SU-DHL-6 (cell line): ENCODE data around the gene NELL1.

Experiments
- H2AFZ ChIP-seq: fragments of 200-600 bp; sonication (generic); 2 replicates; pipeline ENCODE4 v1.6.1; 2014; ENCODE audit warnings: low read depth, mild to moderate bottlenecking, moderate library complexity, mixed read lengths, antibody characterized with exemption, low read length; ENCODE audit not compliant: severe bottlenecking
- H3F3A ChIP-seq: fragments of 200-600 bp; shearing (Covaris generic); 2 replicates; pipeline ENCODE4 v1.6.0; 2016; ENCODE audit warnings: antibody characterized with exemption, mild to moderate bottlenecking; ENCODE audit not compliant: insufficient read depth
- H3K27ac ChIP-seq: fragments of 200-600 bp; sonication (generic); 2 replicates; pipeline ENCODE4 v1.5.1; 2016; ENCODE audit warnings: low read depth, mild to moderate bottlenecking, low read length, moderate library complexity, mixed read lengths
- H3K27me3 ChIP-seq: fragments of 200-600 bp; sonication (generic), shearing (Covaris generic); 2 replicates; pipeline ENCODE4 v1.6.0; 2014; ENCODE audit warnings: mild to moderate bottlenecking, low read length
- H3K36me3 ChIP-seq: fragments of 200-600 bp; sonication (generic); 2 replicates; pipeline ENCODE4 v1.6.1; 2014; ENCODE audit warnings: mild to moderate bottlenecking, low read length, mixed read lengths
- H3K4me2 ChIP-seq: fragments of 300-600, 200-600 bp; shearing (Covaris generic), sonication (generic); 2 replicates; pipeline ENCODE4 v1.6.0; 2014; ENCODE audit warnings: low read length, low read depth, mild to moderate bottlenecking; ENCODE audit not compliant: poor library complexity, severe bottlenecking
- H3K4me3 ChIP-seq: fragments of 200-600 bp; sonication (generic); 2 replicates; pipeline ENCODE4 v1.5.1; 2014; ENCODE audit warnings: antibody characterized with exemption, low read length, mild to moderate bottlenecking, mixed read lengths; ENCODE audit not compliant: insufficient read depth, poor library complexity, severe bottlenecking
- H3K79me2 ChIP-seq: fragments of 200-600 bp; sonication (generic); 2 replicates; pipeline ENCODE4 v1.6.1; 2014; ENCODE audit warnings: mild to moderate bottlenecking, low read length, moderate library complexity; ENCODE audit not compliant: insufficient read depth
- H3K9ac ChIP-seq: fragments of 200-600 bp; sonication (generic); 2 replicates; pipeline ENCODE4 v1.7.0; 2014; ENCODE audit warnings: mild to moderate bottlenecking, low read length
- H3K9me2 ChIP-seq: fragments of 200-600 bp; sonication (generic); replicated peaks from 2 replicates; pipeline ENCODE4 v1.6.1; 2014; ENCODE audit warnings: low read length; ENCODE audit not compliant: insufficient read depth
- H3K9me3 ChIP-seq: fragments of 200-600 bp; sonication (generic); 2 replicates; pipeline ENCODE4 v1.6.1; 2014; ENCODE audit warnings: low read length, mixed read lengths; ENCODE audit not compliant: insufficient read depth
- H4K20me1 ChIP-seq: fragments of 200-600 bp; sonication (generic); 2 replicates; pipeline ENCODE4 v1.6.1; 2014; ENCODE audit warnings: low read depth, mild to moderate bottlenecking, antibody characterized with exemption, low read length, moderate library complexity, mixed read lengths
- CTCF ChIP-seq: fragments of 200-600 bp; sonication (generic); IDR thresholded peaks from one replicate; pipeline ENCODE4 v1.5.1; 2017; ENCODE audit warnings: antibody characterized with exemption, mild to moderate bottlenecking, low read length, moderate library complexity; ENCODE audit not compliant: insufficient read depth, poor library complexity, severe bottlenecking
- EZH2phosphoT487 ChIP-seq: fragments of 200-600 bp; sonication (generic), shearing (Covaris generic); conservative IDR thresholded peaks from 2 replicates; pipeline ENCODE4 v1.6.1; 2018; ENCODE audit warnings: mild to moderate bottlenecking, antibody characterized with exemption, low read length, moderate library complexity, mixed read lengths

The NELL1 gene

GRCh38 chr11:21614961-21615360, 945.6 kb downstream of the NELL1 start:
- TF ChIP-seq EZH2phosphoT487, result no peak
- no peak for TF ChIP-seq CTCF
- H3K4me3 ChIP-seq, result no peak overlapping the region
- H2AFZ ChIP-seq, result no peak overlapping the region
- no peaks in the 10 kb centered on the region for H3K79me2 ChIP-seq
- H3K4me2 ChIP-seq, result no peak overlapping the region
- no peaks in the 10 kb centered on the region for H3K27me3 ChIP-seq
- H3K9me2 ChIP-seq, result no peaks in the 10 kb centered on the region
- H3K36me3 ChIP-seq, result no peaks in the 10 kb centered on the region
- H3F3A ChIP-seq, result no peaks in the 10 kb centered on the region
- no peaks in the 10 kb centered on the region for H4K20me1 ChIP-seq
- H3K9me3 ChIP-seq, result no peaks in the 10 kb centered on the region
- H3K27ac ChIP-seq, result no peak overlapping the region
- no peak overlapping the region for H3K9ac ChIP-seq

GRCh38 chr11:21615955-21616371, 946.6 kb downstream of the NELL1 start:
- no peak overlapping the region for H3K4me2 ChIP-seq
- no peaks in the 10 kb centered on the region for H3K27me3 ChIP-seq
- no peak overlapping the region for H3K9ac ChIP-seq
- H3K79me2 ChIP-seq, result no peaks in the 10 kb centered on the region
- no peaks in the 10 kb centered on the region for H3F3A ChIP-seq
- no peak overlapping the region for H2AFZ ChIP-seq
- H3K9me2 ChIP-seq, result no peaks in the 10 kb centered on the region
- H3K36me3 ChIP-seq, result no peaks in the 10 kb centered on the region
- H3K9me3 ChIP-seq, result no peaks in the 10 kb centered on the region
- H3K27ac ChIP-seq, result no peak overlapping the region
- H4K20me1 ChIP-seq, result no peaks in the 10 kb centered on the region
- no peak for TF ChIP-seq EZH2phosphoT487
- no peak for TF ChIP-seq CTCF
- no peak overlapping the region for H3K4me3 ChIP-seq

- Histone ChIP-seq H3K36me3 (no peaks in the 10 kb centered on the region), H3K9me3 (no peaks in the 10 kb centered on the region), H3K9ac (no peak overlapping the region), H3K4me3 (no peak overlapping the region), H3K4me2 (no peak overlapping the region), H3K79me2 (no peaks in the 10 kb centered on the region), H4K20me1 (no peaks in the 10 kb centered on the region), H3K27ac (no peak overlapping the region), H3K27me3 (no peaks in the 10 kb centered on the region), H2AFZ (no peak overlapping the region), H3K9me2 (no peaks in the 10 kb centered on the region), H3F3A (no peaks in the 10 kb centered on the region)
- TF ChIP-seq CTCF (no peak), EZH2phosphoT487 (no peak)
These were observed 953.2 kb downstream of the NELL1 start for GRCh38 chr11:21622566-21622965.
